NT2/D1 (cell line): Measurements from ENCODE around the gene PKLR.
A peak's percentile ranks its signal among the peaks of the same experiment; 100 is the strongest.

Experiments
- SUZ12 ChIP-seq: IDR thresholded peaks from 2 replicates; pipeline ENCODE4 v1.6.1; 2011; ENCODE audit not compliant: insufficient read length, insufficient read depth; ENCODE audit errors: extremely low read depth
- YY1 ChIP-seq: IDR thresholded peaks from 2 replicates; pipeline ENCODE4 v1.6.1; 2011; ENCODE audit not compliant: insufficient read length, insufficient read depth

DNA sequence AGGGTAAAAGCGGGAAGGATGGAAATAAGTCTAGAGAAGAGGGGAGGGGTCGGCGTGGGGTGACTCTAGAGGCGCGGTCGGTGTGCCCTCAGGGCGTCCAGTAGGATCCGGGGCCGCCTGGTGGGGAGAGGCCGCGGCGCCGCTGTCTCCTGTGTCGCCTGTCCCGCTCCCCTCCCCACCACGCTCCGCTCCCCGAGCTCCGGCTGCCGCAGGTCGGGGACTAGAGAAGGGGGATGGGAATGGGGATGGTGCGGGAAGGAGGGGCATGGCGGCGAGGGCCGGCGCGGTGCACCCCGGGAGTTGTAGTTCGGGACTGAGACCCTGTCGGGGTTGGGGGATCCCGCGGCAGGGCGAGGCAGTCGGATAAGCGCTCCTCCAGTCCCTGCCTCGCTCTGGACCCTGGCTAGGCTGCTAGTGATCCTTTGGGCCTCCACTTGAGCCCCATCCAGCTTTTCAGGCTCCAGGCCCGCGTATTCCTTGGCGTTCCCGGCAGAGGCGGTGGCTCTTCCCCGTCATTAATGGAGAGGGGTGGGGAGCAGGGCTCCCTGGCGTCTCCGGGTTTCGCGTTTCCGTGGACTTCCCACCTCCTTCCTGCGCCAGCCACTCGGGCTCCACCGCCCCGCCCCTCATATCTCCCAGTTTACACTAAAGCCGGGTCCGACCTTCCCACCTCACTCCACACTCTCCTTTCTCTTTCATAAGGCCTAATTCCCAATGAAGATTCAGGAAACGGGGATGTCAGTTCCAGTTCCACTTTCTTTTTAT, 45.8 kb downstream of the PKLR start, which contains the start of gene ENTREP3:
- peak; percentile 67 for TF ChIP-seq YY1
- TF ChIP-seq SUZ12 = no peak
